GM12874 (cell line): ENCODE data around the gene MACROD2.

Source experiments
- CTCF ChIP-seq: IDR thresholded peaks from 2 replicates; pipeline ENCODE4 v1.5.1; 2011; ENCODE audit warnings: low read depth, mild to moderate bottlenecking, control low read depth, low read length, moderate library complexity; ENCODE audit not compliant: insufficient read depth

Gene MACROD2

DNA sequence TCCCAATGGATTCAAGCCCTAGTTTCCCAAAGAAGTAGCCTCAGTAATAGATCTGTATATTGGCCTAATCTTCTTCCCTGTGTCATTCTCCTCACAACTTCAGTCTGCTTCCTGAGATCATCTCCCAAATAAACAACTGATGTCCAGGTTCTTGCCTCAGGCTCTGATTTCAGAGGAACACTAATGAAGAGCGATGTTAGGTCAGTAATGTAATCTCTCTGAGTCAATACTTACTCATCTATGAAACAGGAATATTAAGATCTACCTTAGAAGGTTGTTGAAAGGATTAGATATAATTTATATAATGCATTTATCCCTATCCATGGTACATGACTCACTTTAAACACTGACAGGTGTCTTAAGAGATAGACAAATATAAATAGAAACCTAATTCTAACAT is 588.1 kb downstream of the MACROD2 start:
- TF ChIP-seq CTCF: no peak

GRCh38 chr20:14589383-14589782 is 594.1 kb downstream of the MACROD2 start:
- no peak for TF ChIP-seq CTCF

DNA sequence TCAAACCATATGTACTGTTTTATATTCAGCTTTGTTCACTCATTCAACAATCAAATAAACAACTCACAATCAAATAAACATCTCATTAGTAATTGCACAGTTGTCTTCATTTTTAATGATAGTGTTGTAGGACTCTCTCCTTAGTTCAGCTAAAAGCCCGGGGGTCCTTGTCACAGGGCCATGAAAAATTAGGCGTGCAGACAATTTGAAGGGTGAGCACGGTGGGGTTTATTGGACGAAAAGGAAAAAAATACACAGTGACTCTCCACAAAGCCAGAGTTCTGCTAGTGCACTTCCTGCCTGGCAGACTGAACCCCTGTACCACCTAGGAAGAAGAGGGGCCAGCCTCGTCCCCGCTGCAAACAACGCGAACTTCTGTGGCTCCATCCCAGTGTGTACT is 599.7 kb downstream of the MACROD2 start:
- TF ChIP-seq CTCF: no peak

- no peak for TF ChIP-seq CTCF
Measured at GRCh38 chr20:14597206-14597715, 601.9 kb downstream of the MACROD2 start.

DNA sequence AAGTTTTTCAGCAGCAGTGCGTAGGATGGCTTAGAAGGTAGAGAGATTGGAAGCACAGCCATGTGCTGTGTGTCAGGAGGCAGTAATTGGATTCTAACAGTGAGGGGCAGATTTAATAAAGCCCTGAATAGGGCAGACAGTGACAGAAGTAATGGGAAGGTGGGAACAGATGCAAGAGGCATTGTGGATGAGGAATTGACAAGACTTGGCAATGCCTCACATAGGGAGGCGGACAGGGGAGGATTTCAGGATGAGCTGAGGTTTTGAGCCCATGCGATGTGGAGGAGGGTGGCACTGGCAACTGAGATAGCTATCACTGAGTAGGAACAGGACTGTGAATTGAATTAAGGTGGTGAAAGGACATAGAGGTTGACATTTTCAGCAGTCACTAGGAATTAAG is 604.3 kb downstream of the MACROD2 start:
- TF ChIP-seq CTCF: no peak

DNA sequence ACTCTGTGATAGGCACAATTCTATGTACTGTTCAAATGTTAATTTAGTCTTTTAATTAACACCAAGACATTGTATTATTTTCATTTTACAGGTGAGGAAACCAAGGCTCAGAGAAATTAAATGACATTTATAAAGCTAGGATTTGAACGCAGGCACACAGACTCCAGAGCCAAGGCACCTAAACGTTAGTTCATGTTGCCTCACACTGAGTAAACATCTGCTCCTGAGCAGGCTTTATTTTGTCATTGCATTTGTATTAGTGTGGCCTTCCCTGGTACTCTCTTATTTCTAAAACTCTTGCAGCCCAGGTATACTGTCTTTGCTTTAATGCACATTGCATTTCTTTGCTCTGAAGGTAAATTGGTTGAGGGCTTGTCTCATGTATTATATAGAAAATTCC is 605.2 kb downstream of the MACROD2 start:
- TF ChIP-seq CTCF: no peak

DNA sequence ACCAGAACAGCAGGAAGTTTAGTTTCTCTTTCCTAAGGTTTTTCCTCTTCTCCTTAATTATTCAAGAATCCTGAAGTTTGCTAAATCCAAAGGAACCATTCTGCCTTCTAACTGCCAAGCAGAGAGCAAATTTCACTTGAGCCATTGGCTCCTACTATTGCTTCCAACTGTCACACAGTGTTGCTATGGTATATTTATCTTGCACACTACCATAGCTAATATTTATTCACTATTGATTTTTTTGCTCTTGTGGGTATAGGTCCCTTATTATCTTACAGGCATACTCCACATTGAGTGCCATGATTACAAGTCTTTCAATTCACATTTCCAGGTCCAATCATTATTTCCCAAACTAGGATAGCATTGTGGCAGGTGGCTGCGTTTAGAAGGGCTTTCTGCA is 608.8 kb downstream of the MACROD2 start:
- no peak for TF ChIP-seq CTCF
